Testis (tissue), 3 donors: ENCODE data around the gene SLC6A9. TPM values are rescaled to one million over a fixed set of nuclear protein-coding genes. Genes with fewer than 3 reads are reported as not detected.
A peak's percentile ranks its signal among the peaks of the same experiment; 100 is the strongest.

ENCODE experiments used
- DNase-seq: peaks from one replicate; pipeline ENCODE4 v3.0.0-alpha.2; 2019
- H3K27ac ChIP-seq, 2 donors: fragments of 200-600 bp; sonication (generic); one replicate each; pipeline ENCODE4 v1.5.1; 2019
- H3K27me3 ChIP-seq: fragments of 200-600 bp; sonication (generic); one replicate; pipeline ENCODE4 v1.5.1; 2019
- H3K36me3 ChIP-seq: fragments of 200-600 bp; sonication (generic); one replicate; pipeline ENCODE4 v1.5.1; 2017; ENCODE audit warnings: low read depth; ENCODE audit errors: missing control alignments
- H3K4me1 ChIP-seq: fragments of 200-600 bp; sonication (generic); one replicate; pipeline ENCODE4 v1.5.1; 2019
- H3K4me3 ChIP-seq, 2 donors: fragments of 200-600 bp; sonication (generic); one replicate each; pipeline ENCODE4 v1.5.1; 2017 to 2019
- H3K9me3 ChIP-seq: fragments of 200-600 bp; sonication (generic); one replicate; pipeline ENCODE4 v1.5.1; 2017
- POLR2A ChIP-seq: fragments of 450-650 bp; IDR thresholded peaks from one replicate; pipeline ENCODE4 v1.6.1; 2017; ENCODE audit warnings: antibody characterized with exemption, mild to moderate bottlenecking, moderate library complexity
- WGBS, 2 donors: methylation state at CpG; one replicate each; pipeline ENCODE4 v1.1.5; 2018; 5-methylcytosine and 5-hydroxymethylcytosine counted together
- intact Hi-C: fragments of 100-400 bp; cut with DNase I; formaldehyde crosslinking; loops from one replicate; pipeline ENCODE4 v1.15.1; 2023; ENCODE audit warnings: low total_unique reads
- polyA plus RNA-seq: library from polyadenylated mRNA; stranded (reverse); fragments of 350-450 nt; fragmentation: Illumina TruSeq; extraction: RNeasy Lipid Tissue Mini Kit (QIAGEN cat#74804); gene quantifications from one replicate; pipeline ENCODE4 v1.2.3, GENCODE V29; 2014; ENCODE audit warnings: low read depth, low replicate concordance; ENCODE audit not compliant: insufficient read depth
- total RNA-seq, 2 donors: library from RNA; depleted of rRNA; stranded (reverse); fragments of >200 nt; gene quantifications; one replicate each; pipeline ENCODE4 v1.2.3, GENCODE V29; 2016
- TF ChIP-seq, protein P1 (sequence below), 3 experiments: fragments of 450-650 bp in 2 of 3; fragments of 200-600 bp in 1 of 3; sonication (generic) in 1 of 3; IDR thresholded peaks; one replicate each; pipeline ENCODE4 v1.5.1; 2016 to 2019; ENCODE audit warnings: antibody characterized with exemption in 3 of 3, mild to moderate bottlenecking in 2 of 3, moderate library complexity in 1 of 3

SLC6A9 gene
- total and polyA plus RNA-seq, 3 donors from 2014 or later = 1.2 to 2.3 (median 1.7) TPM

DNA sequence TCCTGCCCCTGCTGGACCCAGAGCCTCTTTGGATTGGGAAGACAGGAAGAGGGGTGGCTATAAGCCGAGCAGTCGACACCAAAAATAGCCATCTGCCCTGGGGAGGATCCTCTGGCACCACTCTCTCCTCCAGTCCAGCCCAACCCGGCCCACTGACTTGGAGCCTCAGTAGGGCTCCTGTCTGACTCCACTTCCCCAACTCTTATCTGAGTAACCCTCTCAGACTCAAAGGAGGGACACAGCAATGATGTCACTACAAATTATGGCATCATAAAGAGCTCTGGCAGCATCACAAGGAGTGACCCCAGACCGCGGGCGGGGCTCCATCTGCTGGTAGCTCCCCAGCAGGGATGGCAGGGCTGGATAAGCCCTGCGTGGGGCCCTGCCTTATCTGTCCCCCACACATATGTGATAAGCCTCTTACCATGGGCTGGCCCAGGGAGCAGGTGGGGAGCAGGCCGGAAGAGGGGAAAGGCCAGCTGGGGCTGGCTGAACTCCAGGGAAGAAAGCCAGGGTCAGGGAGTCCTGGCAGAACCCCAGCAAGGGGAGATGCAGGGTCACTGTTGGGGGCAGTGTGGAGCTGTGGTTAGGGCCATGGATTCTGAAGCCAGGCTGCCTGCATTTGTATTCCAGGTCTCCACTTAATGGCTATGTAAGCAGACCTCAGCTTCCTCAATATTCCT is 4.6 kb upstream of the SLC6A9 start:
- peak; percentile 38 for DNase-seq
- Histone ChIP-seq H3K4me3 (no peak overlapping the region), H3K36me3 (no peaks in the 10 kb centered on the region), H3K4me1 (peaks cover 14% of the 10 kb centered on the region), H3K27ac (no peak overlapping the region), H3K27me3 (no peaks in the 10 kb centered on the region), H3K9me3 (no peaks in the 10 kb centered on the region)
- no peak for TF ChIP-seq POLR2A
- TF ChIP-seq, protein P1, sequence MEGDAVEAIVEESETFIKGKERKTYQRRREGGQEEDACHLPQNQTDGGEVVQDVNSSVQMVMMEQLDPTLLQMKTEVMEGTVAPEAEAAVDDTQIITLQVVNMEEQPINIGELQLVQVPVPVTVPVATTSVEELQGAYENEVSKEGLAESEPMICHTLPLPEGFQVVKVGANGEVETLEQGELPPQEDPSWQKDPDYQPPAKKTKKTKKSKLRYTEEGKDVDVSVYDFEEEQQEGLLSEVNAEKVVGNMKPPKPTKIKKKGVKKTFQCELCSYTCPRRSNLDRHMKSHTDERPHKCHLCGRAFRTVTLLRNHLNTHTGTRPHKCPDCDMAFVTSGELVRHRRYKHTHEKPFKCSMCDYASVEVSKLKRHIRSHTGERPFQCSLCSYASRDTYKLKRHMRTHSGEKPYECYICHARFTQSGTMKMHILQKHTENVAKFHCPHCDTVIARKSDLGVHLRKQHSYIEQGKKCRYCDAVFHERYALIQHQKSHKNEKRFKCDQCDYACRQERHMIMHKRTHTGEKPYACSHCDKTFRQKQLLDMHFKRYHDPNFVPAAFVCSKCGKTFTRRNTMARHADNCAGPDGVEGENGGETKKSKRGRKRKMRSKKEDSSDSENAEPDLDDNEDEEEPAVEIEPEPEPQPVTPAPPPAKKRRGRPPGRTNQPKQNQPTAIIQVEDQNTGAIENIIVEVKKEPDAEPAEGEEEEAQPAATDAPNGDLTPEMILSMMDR (IDR thresholded peaks at IDR 0.05) = no peak
- 21 to 37% methylated on average over 2 to 8 of the region's 8 CpGs for WGBS, 2 donors
- intact Hi-C loops = no loop called here

DNA sequence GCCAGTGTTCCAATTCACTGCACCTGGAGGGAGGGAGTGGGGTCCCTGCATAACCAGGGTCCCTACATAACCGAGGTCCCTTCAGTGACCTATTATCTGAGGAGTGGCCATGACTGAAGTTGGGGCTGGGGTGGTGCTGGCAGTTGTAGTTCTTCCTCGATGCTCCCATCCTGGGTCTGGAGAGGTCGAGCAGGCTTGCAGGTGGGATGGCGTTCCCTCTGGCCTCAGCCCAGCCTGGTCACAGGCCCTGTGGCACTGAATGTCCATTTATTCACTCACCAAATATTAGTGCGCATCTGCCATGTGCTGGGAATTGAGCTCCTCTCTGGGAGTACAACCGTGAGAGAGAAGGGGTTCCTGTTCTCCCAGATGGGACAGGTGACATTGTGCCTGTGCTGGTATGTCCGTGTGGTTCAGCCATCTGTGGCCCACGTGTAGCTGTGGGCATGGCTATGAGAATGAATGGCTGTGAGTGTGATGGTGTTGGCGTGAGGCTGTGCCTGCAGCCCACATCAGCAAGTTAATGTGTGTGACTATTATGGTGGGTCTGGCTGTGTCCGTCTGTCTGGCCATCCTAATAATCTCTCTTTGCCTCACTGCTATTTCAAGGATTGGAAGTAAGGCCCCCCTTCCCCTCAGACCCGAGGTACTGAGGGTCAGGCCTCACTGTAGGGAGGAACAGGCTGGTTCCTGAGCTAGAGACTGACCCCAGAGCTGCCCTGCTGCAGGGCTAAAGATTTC is 3.9 kb upstream of the SLC6A9 start:
- intact Hi-C loops = no loop called here
- H3K4me3 ChIP-seq = no peak overlapping the region
- no peaks in the 10 kb centered on the region for H3K27me3 ChIP-seq
- H3K9me3 ChIP-seq = no peaks in the 10 kb centered on the region
- H3K27ac ChIP-seq = no peak overlapping the region
- TF ChIP-seq POLR2A = no peak
- TF ChIP-seq, protein P1 (IDR thresholded peaks at IDR 0.05) = no peak
- H3K36me3 ChIP-seq = no peaks in the 10 kb centered on the region
- 72 to 88% methylated on average over 5 to 11 of the region's 11 CpGs for WGBS, 2 donors
- peaks cover 14% of the 10 kb centered on the region for H3K4me1 ChIP-seq
- no peak for DNase-seq

DNA sequence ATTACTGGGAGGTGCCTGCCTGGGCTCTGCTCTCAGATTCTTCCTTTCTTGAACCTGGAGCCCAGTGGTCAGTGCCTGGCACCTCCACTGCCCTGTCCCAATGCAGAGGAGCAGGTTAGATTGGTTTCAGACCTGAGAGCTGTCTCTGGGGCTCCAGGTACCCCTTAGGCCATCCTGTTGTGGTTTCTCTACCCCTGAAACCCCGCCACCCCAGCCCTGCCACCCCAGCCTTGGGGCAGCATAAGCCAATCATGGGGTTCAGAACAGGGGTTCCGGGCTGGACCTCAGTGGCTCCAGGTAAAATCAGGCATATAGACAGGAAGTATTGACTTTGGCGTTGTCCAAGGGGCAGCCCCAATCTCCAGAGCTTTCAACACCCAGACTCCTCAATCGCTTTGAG is 3.2 kb upstream of the SLC6A9 start:
- Histone ChIP-seq H3K4me3 (no peak overlapping the region), H3K9me3 (no peaks in the 10 kb centered on the region), H3K36me3 (no peaks in the 10 kb centered on the region), H3K4me1 (peaks cover 17% of the 10 kb centered on the region), H3K27ac (no peak overlapping the region), H3K27me3 (no peaks in the 10 kb centered on the region)
- intact Hi-C loops = no loop called here
- DNase-seq = no peak
- WGBS, 2 donors = 96 to 100% methylated on average over 4 of the region's 4 CpGs
- TF ChIP-seq POLR2A = no peak
- TF ChIP-seq, protein P1 (IDR thresholded peaks at IDR 0.05) = no peak

DNA sequence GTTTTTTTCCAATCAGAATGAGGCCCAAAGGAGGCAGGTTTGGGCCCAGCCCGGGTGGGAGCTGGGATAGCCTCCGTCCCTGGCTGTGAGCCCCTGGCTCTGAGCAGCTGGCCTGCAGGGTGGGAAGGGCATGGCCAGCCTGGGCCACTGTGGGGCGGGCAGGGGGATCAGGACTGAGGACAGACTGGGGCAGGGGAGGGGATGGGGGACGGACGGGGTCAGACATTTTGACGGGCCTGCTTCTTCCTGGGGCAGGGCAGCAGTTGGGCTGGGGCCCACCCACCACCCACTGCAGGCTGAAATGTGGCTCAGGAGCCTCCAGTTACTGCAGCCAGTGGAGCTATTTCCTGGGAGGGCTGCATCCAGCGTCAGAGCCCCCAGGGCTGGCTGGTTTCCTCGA is 2.5 kb upstream of the SLC6A9 start:
- intact Hi-C loops = no loop called here
- no peaks in the 10 kb centered on the region for H3K27me3 ChIP-seq
- H3K36me3 ChIP-seq = no peaks in the 10 kb centered on the region
- 46 to 83% methylated on average over 3 to 8 of the region's 8 CpGs for WGBS, 2 donors
- H3K4me1 ChIP-seq = peaks cover 18% of the 10 kb centered on the region
- H3K9me3 ChIP-seq = no peaks in the 10 kb centered on the region
- DNase-seq = no peak
- no peak for TF ChIP-seq POLR2A
- TF ChIP-seq, protein P1 (IDR thresholded peaks at IDR 0.05) = no peak
- no peak overlapping the region for H3K4me3 ChIP-seq
- no peak overlapping the region for H3K27ac ChIP-seq
